Glutamatergic neuron (in vitro differentiated cells): ENCODE data around the gene GNB3. TPM values are rescaled to one million over a fixed set of nuclear protein-coding genes. Genes with fewer than 3 reads are reported as not detected.

Experiments
- DNase-seq: peaks from one replicate; pipeline ENCODE4 v3.0.0; 2022
- H3K27ac Mint-ChIP-seq: one replicate; pipeline ENCODE4 v1.8.0; 2020; ENCODE audit warnings: mild to moderate bottlenecking, mixed read lengths, inconsistent platforms; ENCODE audit not compliant: unreplicated experiment
- H3K27me3 Mint-ChIP-seq: one replicate; pipeline ENCODE4 v1.8.0; 2020; ENCODE audit warnings: mild to moderate bottlenecking, moderate library complexity, mixed read lengths, inconsistent platforms; ENCODE audit not compliant: unreplicated experiment
- H3K36me3 Mint-ChIP-seq: one replicate; pipeline ENCODE4 v1.8.0; 2020; ENCODE audit warnings: mild to moderate bottlenecking, mixed read lengths, inconsistent platforms; ENCODE audit not compliant: unreplicated experiment
- H3K4me1 Mint-ChIP-seq: one replicate; pipeline ENCODE4 v1.8.0; 2020; ENCODE audit warnings: mild to moderate bottlenecking, low read depth, mixed read lengths, inconsistent platforms; ENCODE audit not compliant: unreplicated experiment
- H3K4me3 Mint-ChIP-seq: one replicate; pipeline ENCODE4 v1.8.0; 2020; ENCODE audit warnings: mild to moderate bottlenecking, mixed read lengths, inconsistent platforms; ENCODE audit not compliant: unreplicated experiment
- H3K9me3 Mint-ChIP-seq: one replicate; pipeline ENCODE4 v1.8.0; 2020; ENCODE audit warnings: mild to moderate bottlenecking, moderate library complexity, mixed read lengths, inconsistent platforms; ENCODE audit not compliant: unreplicated experiment
- CTCF ChIP-seq: fragments of 200-600 bp; sonication (generic); IDR thresholded peaks from one replicate; pipeline ENCODE4 v1.5.0; 2021; ENCODE audit not compliant: partially characterized antibody, unreplicated experiment
- total RNA-seq: library from RNA; stranded (reverse); fragmentation: NEBNext Ultra II Directional; extraction: Animal tissue kit (Norgen Biotek cat#: 25700); gene quantifications from one replicate; pipeline ENCODE4 v1.2.1, GENCODE V29; 2021; ENCODE audit not compliant: unreplicated experiment

GNB3 gene
- total RNA-seq, 1 donor from 2014 or later, result 45.7 TPM

- peaks cover 14% of the 10 kb centered on the region for H3K27me3 Mint-ChIP-seq
- no peak for DNase-seq
- H3K36me3 Mint-ChIP-seq, result peaks cover 5% of the 10 kb centered on the region
- H3K27ac Mint-ChIP-seq, result peak overlapping the region; percentile 48
- TF ChIP-seq CTCF, result no peak
- peaks cover 5% of the 10 kb centered on the region for H3K9me3 Mint-ChIP-seq
- peaks cover 23% of the 10 kb centered on the region for H3K4me1 Mint-ChIP-seq
- H3K4me3 Mint-ChIP-seq, result peak overlapping the region; percentile 52
Observed at GRCh38 chr12:6842075-6842474, 1.4 kb downstream of the GNB3 start.

GRCh38 chr12:6843118-6843902 is 2.6 kb downstream of the GNB3 start:
- Mint-ChIP-seq H3K36me3 (peaks cover 2% of the 10 kb centered on the region), H3K27ac (peak overlapping the region; percentile 28), H3K9me3 (peaks cover 8% of the 10 kb centered on the region), H3K4me3 (no peak overlapping the region), H3K27me3 (peaks cover 15% of the 10 kb centered on the region), H3K4me1 (peaks cover 19% of the 10 kb centered on the region)
- TF ChIP-seq CTCF, result no peak
- no peak for DNase-seq

- Mint-ChIP-seq H3K27me3 (peaks cover 11% of the 10 kb centered on the region), H3K36me3 (no peaks in the 10 kb centered on the region), H3K27ac (no peak overlapping the region), H3K4me3 (no peak overlapping the region), H3K4me1 (peaks cover 8% of the 10 kb centered on the region), H3K9me3 (peaks cover 6% of the 10 kb centered on the region)
- no peak for TF ChIP-seq CTCF
- no peak for DNase-seq
Observed at GRCh38 chr12:6845395-6845794, 4.7 kb downstream of the GNB3 start.

GRCh38 chr12:6846316-6846869 is 5.7 kb downstream of the GNB3 start:
- peaks cover 12% of the 10 kb centered on the region for H3K27me3 Mint-ChIP-seq
- no peak for TF ChIP-seq CTCF
- no peak for DNase-seq
- no peaks in the 10 kb centered on the region for H3K36me3 Mint-ChIP-seq
- no peak overlapping the region for H3K27ac Mint-ChIP-seq
- H3K4me3 Mint-ChIP-seq, result no peak overlapping the region
- peaks cover 9% of the 10 kb centered on the region for H3K4me1 Mint-ChIP-seq
- peaks cover 8% of the 10 kb centered on the region for H3K9me3 Mint-ChIP-seq

- H3K9me3 Mint-ChIP-seq, result peaks cover 9% of the 10 kb centered on the region
- no peak overlapping the region for H3K4me3 Mint-ChIP-seq
- no peaks in the 10 kb centered on the region for H3K36me3 Mint-ChIP-seq
Observed at GRCh38 chr12:6847676-6848075, 7.0 kb downstream of the GNB3 start.

More at GRCh38 chr12:6847676-6848075, 7.0 kb downstream of the GNB3 start:
- TF ChIP-seq CTCF, result no peak
- Mint-ChIP-seq H3K27me3 (peaks cover 17% of the 10 kb centered on the region), H3K27ac (peak overlapping the region; percentile 25), H3K4me1 (peaks cover 4% of the 10 kb centered on the region)
- no peak for DNase-seq
